GM10248 (cell line): ENCODE results near the gene C1QTNF5.

Experiments
- CTCF ChIA-PET: fragments of 300-600 bp; sonication (Branson Sonifier 250); formaldehyde crosslinking; extraction: SDS; loops from one replicate; lab custom pipeline; 2021; ENCODE audit warnings: antibody characterized with exemption; lab: Yijun Ruan, JAX
- POLR2A ChIA-PET: fragments of 350-650 bp; sonication (Branson Sonifier 250); formaldehyde crosslinking; extraction: SDS; loops from one replicate; lab custom pipeline; 2020; ENCODE audit warnings: antibody characterized with exemption; lab: Yijun Ruan, JAX
- DNase-seq: peaks from one replicate; pipeline ENCODE4 v3.0.0; 2012; ENCODE audit errors: extremely low spot score
- CTCF ChIP-seq: IDR thresholded peaks from 2 replicates; pipeline ENCODE4 v1.5.1; 2012; ENCODE audit warnings: mild to moderate bottlenecking, low read depth; ENCODE audit errors: extremely low read depth, missing control alignments, control extremely low read depth

The C1QTNF5 gene

GRCh38 chr11:119377112-119377901 lies 36.6 kb upstream of the C1QTNF5 start:
- no peak for TF ChIP-seq CTCF
- no peak for DNase-seq
- POLR2A ChIA-PET = no interaction called here

GRCh38 chr11:119376197-119376847 lies 35.6 kb upstream of the C1QTNF5 start:
- no peak for DNase-seq
- no peak for TF ChIP-seq CTCF
- POLR2A ChIA-PET = no interaction called here
- CTCF ChIA-PET = interaction anchor here (1.0 to 11.9 kb wide), 9 partner anchors 10 to 98 kb away, joined by 3 to 159 read pairs (median 6); partner anchors contain the start of gene C1QTNF5

More at GRCh38 chr11:119377112-119377901, 36.6 kb upstream of the C1QTNF5 start:
- CTCF ChIA-PET = interaction anchor here (1.0 to 11.9 kb wide), 3 partner anchors 16 to 53 kb away, joined by 4 to 159 read pairs (median 7); no protein-coding TSS in a partner anchor

GRCh38 chr11:119375337-119376196 lies 34.9 kb upstream of the C1QTNF5 start:
- DNase-seq = no peak
- ChIA-PET POLR2A (no interaction called here), CTCF (interaction anchor here (1.1 to 11.9 kb wide), 14 partner anchors 8 to 99 kb away, joined by 3 to 159 read pairs (median 7); partner anchors contain the start of gene C1QTNF5)
- no peak for TF ChIP-seq CTCF

GRCh38 chr11:119374632-119375336 lies 34.1 kb upstream of the C1QTNF5 start:
- TF ChIP-seq CTCF = no peak
- ChIA-PET CTCF (interaction anchor here (0.8 to 11.9 kb wide), 20 partner anchors 9 to 685 kb away, joined by 3 to 159 read pairs (median 7); partner anchors contain the start of gene C1QTNF5), POLR2A (no interaction called here)
- DNase-seq = no peak

GRCh38 chr11:119373921-119374631 lies 33.4 kb upstream of the C1QTNF5 start:
- peak; percentile 63 for DNase-seq
- POLR2A ChIA-PET = no interaction called here
- CTCF ChIA-PET = interaction anchor here (0.8 to 11.9 kb wide), 22 partner anchors 7 to 684 kb away, joined by 3 to 159 read pairs (median 8); partner anchors contain the start of genes C1QTNF5 and USP2
- peak; percentile 84 for TF ChIP-seq CTCF
